Measurements from ENCODE around the gene CEP131.

Gene CEP131

DNA sequence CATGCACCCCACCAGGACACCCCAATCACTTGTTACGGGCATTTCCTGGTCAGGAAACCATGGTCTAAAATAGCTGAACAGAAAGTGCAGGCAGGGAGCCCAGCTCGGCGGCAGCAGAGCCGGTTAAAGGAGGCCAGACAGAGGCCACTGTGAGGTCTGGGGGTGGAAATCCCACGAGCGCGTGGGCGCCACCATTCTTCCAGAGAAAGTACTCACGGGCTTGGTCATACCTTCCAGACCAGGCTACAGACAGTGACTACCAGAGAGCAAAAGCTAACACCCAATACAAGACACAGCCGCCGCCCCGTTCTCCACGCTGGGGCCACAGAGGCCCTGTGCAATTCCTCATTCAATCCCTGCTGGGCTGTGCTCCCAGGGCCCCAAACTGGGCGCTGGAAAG is 11.9 kb downstream of the CEP131 start:
- ChIA-PET POLR2A (no interaction called here), CTCF (interaction anchor here (0.6 kb wide), 1 partner anchor 71 kb away, joined by 4 read pairs; no protein-coding TSS in a partner anchor)
- TF ChIP-seq LEF1 (IDR thresholded peaks at IDR 0.05; ENCODE audit: borderline replicate concordance): no peak
- no peak for TF ChIP-seq TARDBP (IDR thresholded peaks at IDR 0.05)
- TF ChIP-seq CTBP1 (IDR thresholded peaks at IDR 0.05; ENCODE audit: borderline replicate concordance): no peak
- TF ChIP-seq NFRKB (IDR thresholded peaks at IDR 0.05): no peak
- no peak for TF ChIP-seq HDGF (IDR thresholded peaks at IDR 0.05; ENCODE audit: borderline replicate concordance)
- TF ChIP-seq FOXK2 (IDR thresholded peaks at IDR 0.05): no peak
- no peak for TF ChIP-seq PKNOX1 (IDR thresholded peaks at IDR 0.05)
- TF ChIP-seq SP1 (IDR thresholded peaks at IDR 0.05): no peak
- no peak for TF ChIP-seq L3MBTL2 (conservative IDR thresholded peaks at IDR 0.05)
- TF ChIP-seq ELF4 (IDR thresholded peaks at IDR 0.05): no peak
- TF ChIP-seq BHLHE40 (IDR thresholded peaks at IDR 0.05; ENCODE audit: borderline replicate concordance): no peak
- no peak for TF ChIP-seq SUZ12 (IDR thresholded peaks at IDR 0.05)
- TF ChIP-seq FOXA1 (IDR thresholded peaks at IDR 0.05): no peak
- no peak for TF ChIP-seq ARNT (IDR thresholded peaks at IDR 0.05)
- TF ChIP-seq ZNF384 (IDR thresholded peaks at IDR 0.05): no peak
- TF ChIP-seq FOXM1 (IDR thresholded peaks at IDR 0.05; ENCODE audit: borderline replicate concordance): no peak
- no peak for DNase-seq (ENCODE audit: extremely low spot score)

- ChIA-PET POLR2A (no interaction called here), CTCF (interaction anchor here (0.6 kb wide), 1 partner anchor 71 kb away, joined by 4 read pairs; no protein-coding TSS in a partner anchor)
- TF ChIP-seq ZNF384 (IDR thresholded peaks at IDR 0.05) (no peak), FOXA1 (IDR thresholded peaks at IDR 0.05) (no peak), NFRKB (IDR thresholded peaks at IDR 0.05) (no peak), ELF4 (IDR thresholded peaks at IDR 0.05) (no peak)
- DNase-seq (ENCODE audit: extremely low spot score): no peak
Observed at GRCh38 chr17:81210466-81210865, 12.3 kb downstream of the CEP131 start.

DNA sequence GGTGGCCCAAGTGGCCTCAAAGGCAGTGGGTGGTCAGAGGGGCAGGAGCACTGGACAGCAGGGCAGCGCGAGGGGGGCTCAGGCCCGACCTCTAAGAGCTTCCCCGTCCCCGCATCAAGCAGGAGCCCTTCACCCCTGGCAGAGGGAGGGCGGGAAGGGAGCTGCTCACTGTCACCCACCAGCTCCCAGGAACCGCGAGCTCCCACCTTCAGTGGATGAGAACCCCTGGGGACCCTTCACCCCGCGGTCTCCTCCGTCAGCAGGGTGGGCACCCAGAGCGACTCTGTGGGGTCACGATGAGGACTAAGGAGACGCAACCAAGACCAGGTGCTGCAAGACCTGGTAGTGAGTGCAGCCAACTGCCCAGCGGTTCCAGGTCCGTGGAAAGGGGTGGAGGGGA is 13.6 kb downstream of the CEP131 start:
- DNase-seq (ENCODE audit: extremely low spot score): no peak
- TF ChIP-seq FOXK2 (IDR thresholded peaks at IDR 0.05) (no peak), SUZ12 (IDR thresholded peaks at IDR 0.05) (no peak), ZNF384 (IDR thresholded peaks at IDR 0.05) (no peak), HDGF (IDR thresholded peaks at IDR 0.05; ENCODE audit: borderline replicate concordance) (no peak), NFRKB (IDR thresholded peaks at IDR 0.05) (no peak), TARDBP (IDR thresholded peaks at IDR 0.05) (no peak), BHLHE40 (IDR thresholded peaks at IDR 0.05; ENCODE audit: borderline replicate concordance) (no peak), PKNOX1 (IDR thresholded peaks at IDR 0.05) (no peak), SP1 (IDR thresholded peaks at IDR 0.05) (no peak), ARNT (IDR thresholded peaks at IDR 0.05) (no peak), CTBP1 (IDR thresholded peaks at IDR 0.05; ENCODE audit: borderline replicate concordance) (no peak), LEF1 (IDR thresholded peaks at IDR 0.05; ENCODE audit: borderline replicate concordance) (no peak), L3MBTL2 (conservative IDR thresholded peaks at IDR 0.05) (no peak), ELF4 (IDR thresholded peaks at IDR 0.05) (no peak), FOXA1 (IDR thresholded peaks at IDR 0.05) (no peak), FOXM1 (IDR thresholded peaks at IDR 0.05; ENCODE audit: borderline replicate concordance) (no peak)
- ChIA-PET POLR2A (no interaction called here), CTCF (no interaction called here)

DNA sequence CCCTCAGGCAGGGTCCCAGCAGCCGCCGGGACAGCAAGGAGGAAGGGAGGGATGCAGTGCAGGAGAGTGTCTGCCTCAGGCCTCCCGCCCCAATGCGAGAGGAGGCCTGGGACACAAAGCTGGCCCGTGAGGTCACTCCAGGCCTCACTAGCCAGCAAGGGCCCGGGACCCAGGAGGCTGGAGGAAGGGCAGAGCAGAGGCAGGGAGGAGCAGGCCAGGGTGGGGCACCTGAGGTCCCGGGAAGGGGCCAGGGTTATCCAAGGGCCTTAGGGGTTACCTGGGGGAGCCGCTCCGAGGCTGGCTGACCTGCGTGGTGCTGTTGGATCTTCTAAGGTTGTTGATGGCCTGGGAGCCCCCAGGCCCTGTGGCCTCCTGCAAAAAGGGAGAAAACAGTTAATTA is 14.1 kb downstream of the CEP131 start:
- POLR2A ChIA-PET: interaction anchor here (0.7 kb wide), 1 partner anchor 13 kb away, joined by 3 read pairs; no protein-coding TSS in a partner anchor
- no peak for DNase-seq (ENCODE audit: extremely low spot score)
- CTCF ChIA-PET: no interaction called here
- TF ChIP-seq FOXM1 (IDR thresholded peaks at IDR 0.05; ENCODE audit: borderline replicate concordance) (no peak), ARNT (IDR thresholded peaks at IDR 0.05) (no peak), SP1 (IDR thresholded peaks at IDR 0.05) (no peak), PKNOX1 (IDR thresholded peaks at IDR 0.05) (no peak), LEF1 (IDR thresholded peaks at IDR 0.05; ENCODE audit: borderline replicate concordance) (no peak), FOXA1 (IDR thresholded peaks at IDR 0.05) (no peak), ELF4 (IDR thresholded peaks at IDR 0.05) (no peak), L3MBTL2 (conservative IDR thresholded peaks at IDR 0.05) (no peak), FOXK2 (IDR thresholded peaks at IDR 0.05) (no peak), CTBP1 (IDR thresholded peaks at IDR 0.05; ENCODE audit: borderline replicate concordance) (no peak)

- no peak for TF ChIP-seq PKNOX1 (IDR thresholded peaks at IDR 0.05)
- no peak for TF ChIP-seq LEF1 (IDR thresholded peaks at IDR 0.05; ENCODE audit: borderline replicate concordance)
- no peak for TF ChIP-seq NFRKB (IDR thresholded peaks at IDR 0.05)
- TF ChIP-seq CTBP1 (IDR thresholded peaks at IDR 0.05; ENCODE audit: borderline replicate concordance): no peak
- TF ChIP-seq SUZ12 (IDR thresholded peaks at IDR 0.05): no peak
- no peak for TF ChIP-seq FOXK2 (IDR thresholded peaks at IDR 0.05)
- no peak for TF ChIP-seq SP1 (IDR thresholded peaks at IDR 0.05)
- no peak for TF ChIP-seq BHLHE40 (IDR thresholded peaks at IDR 0.05; ENCODE audit: borderline replicate concordance)
- TF ChIP-seq TARDBP (IDR thresholded peaks at IDR 0.05): no peak
- no peak for TF ChIP-seq FOXM1 (IDR thresholded peaks at IDR 0.05; ENCODE audit: borderline replicate concordance)
- TF ChIP-seq ZNF384 (IDR thresholded peaks at IDR 0.05): no peak
- TF ChIP-seq ELF4 (IDR thresholded peaks at IDR 0.05): no peak
- TF ChIP-seq ARNT (IDR thresholded peaks at IDR 0.05): no peak
- no peak for TF ChIP-seq FOXA1 (IDR thresholded peaks at IDR 0.05)
- TF ChIP-seq L3MBTL2 (conservative IDR thresholded peaks at IDR 0.05): no peak
- no peak for TF ChIP-seq HDGF (IDR thresholded peaks at IDR 0.05; ENCODE audit: borderline replicate concordance)
- CTCF ChIA-PET: no interaction called here
- DNase-seq (ENCODE audit: extremely low spot score): no peak
- POLR2A ChIA-PET: interaction anchor here (0.7 kb wide), 1 partner anchor 12 kb away, joined by 3 read pairs; no protein-coding TSS in a partner anchor
Observed at GRCh38 chr17:81207610-81208581, 14.9 kb downstream of the CEP131 start.
